Upper lobe of right lung (tissue), 1 donor: ENCODE results near the gene ADGRD1. TPM values are rescaled to one million over a fixed set of nuclear protein-coding genes. Genes with fewer than 3 reads are reported as not detected.

Experiments used
- ATAC-seq: fragments of 200-7000 bp; cut with Tn5 transposase; one replicate; pipeline ENCODE4 v1.9.1; 2020; ENCODE audit warnings: mild to moderate bottlenecking, moderate library complexity
- DNase-seq: peaks from one replicate; pipeline ENCODE4 v3.0.0-alpha.2; 2020
- H3K27ac ChIP-seq: fragments of 200-600 bp; one replicate; pipeline ENCODE4 v1.8.0; 2022
- H3K27me3 ChIP-seq: fragments of 200-600 bp; one replicate; pipeline ENCODE4 v1.8.0; 2022; ENCODE audit warnings: mild to moderate bottlenecking
- H3K36me3 ChIP-seq: fragments of 200-600 bp; one replicate; pipeline ENCODE4 v1.8.0; 2022
- H3K4me1 ChIP-seq: fragments of 200-600 bp; one replicate; pipeline ENCODE4 v1.8.0; 2022
- H3K4me3 ChIP-seq: fragments of 200-600 bp; one replicate; pipeline ENCODE4 v1.8.0; 2022; ENCODE audit warnings: mild to moderate bottlenecking
- H3K9me3 ChIP-seq: fragments of 200-600 bp; one replicate; pipeline ENCODE4 v1.8.0; 2022
- intact Hi-C: fragments of 100-400 bp; cut with DNase I; formaldehyde crosslinking; loops from one replicate; pipeline ENCODE4 v1.11.0; 2022
- total RNA-seq: library from RNA; stranded (reverse); fragmentation: NEBNext Ultra II Directional; extraction: Animal tissue kit (Norgen Biotek cat#: 25700); gene quantifications from one replicate; pipeline ENCODE4 v1.2.1, GENCODE V29; 2021
- TF ChIP-seq, protein P1 (sequence below): fragments of 200-600 bp; IDR thresholded peaks from one replicate; pipeline ENCODE4 v1.8.0; 2022; ENCODE audit warnings: antibody characterized with exemption
- donor health status: DM: no; HTN: yes; CAD: no; lungs with severe emphysema.

The ADGRD1 gene
- total RNA-seq, 1 donor from 2014 or later: 113 TPM

DNA sequence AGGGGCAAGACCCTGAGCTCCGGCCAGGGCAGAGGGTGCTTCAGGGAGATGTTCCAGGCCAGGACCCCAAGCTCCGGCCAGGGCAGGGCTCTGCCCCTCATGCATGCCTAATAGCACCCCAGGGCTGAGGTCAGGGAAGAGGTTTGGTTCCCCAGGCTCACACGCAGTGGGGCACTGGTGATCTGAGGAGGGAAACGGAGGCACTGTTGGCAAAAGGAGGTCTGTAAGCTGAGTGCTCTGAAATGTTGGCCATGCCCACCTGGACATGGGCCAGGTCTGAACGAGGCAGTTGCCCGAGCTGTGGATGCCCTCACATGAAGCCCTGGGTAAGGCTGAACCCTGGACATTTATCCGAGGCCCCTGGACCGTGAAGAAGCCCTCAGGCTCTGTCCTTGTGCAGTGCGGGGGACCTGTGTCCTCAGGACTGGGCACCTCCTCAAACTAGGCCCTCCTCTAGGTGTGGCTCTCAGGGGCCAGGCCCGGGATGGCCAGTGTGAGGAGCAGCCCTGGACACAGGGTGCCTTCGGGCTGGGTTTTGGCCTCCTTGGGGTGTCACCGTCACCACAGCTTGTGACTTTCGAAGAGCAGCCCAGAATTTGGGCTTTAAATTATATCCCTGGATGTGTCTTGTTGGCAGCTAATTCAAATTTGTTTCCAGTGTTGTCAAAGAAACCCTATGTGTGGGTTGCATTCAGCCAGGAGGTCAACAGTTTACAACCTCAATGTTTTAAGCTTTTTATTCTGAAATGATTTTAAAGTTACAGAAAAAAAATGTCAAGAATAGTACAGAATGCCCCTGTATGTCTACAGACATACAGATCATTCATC lies 66.8 kb downstream of the ADGRD1 start:
- Histone ChIP-seq H3K27ac (no peak overlapping the region), H3K36me3 (peaks cover 12% of the 10 kb centered on the region), H3K27me3 (no peaks in the 10 kb centered on the region), H3K4me3 (no peak overlapping the region), H3K4me1 (no peaks in the 10 kb centered on the region), H3K9me3 (no peaks in the 10 kb centered on the region)
- DNase-seq (no peak), ATAC-seq (no peak)
- TF ChIP-seq, protein P1, sequence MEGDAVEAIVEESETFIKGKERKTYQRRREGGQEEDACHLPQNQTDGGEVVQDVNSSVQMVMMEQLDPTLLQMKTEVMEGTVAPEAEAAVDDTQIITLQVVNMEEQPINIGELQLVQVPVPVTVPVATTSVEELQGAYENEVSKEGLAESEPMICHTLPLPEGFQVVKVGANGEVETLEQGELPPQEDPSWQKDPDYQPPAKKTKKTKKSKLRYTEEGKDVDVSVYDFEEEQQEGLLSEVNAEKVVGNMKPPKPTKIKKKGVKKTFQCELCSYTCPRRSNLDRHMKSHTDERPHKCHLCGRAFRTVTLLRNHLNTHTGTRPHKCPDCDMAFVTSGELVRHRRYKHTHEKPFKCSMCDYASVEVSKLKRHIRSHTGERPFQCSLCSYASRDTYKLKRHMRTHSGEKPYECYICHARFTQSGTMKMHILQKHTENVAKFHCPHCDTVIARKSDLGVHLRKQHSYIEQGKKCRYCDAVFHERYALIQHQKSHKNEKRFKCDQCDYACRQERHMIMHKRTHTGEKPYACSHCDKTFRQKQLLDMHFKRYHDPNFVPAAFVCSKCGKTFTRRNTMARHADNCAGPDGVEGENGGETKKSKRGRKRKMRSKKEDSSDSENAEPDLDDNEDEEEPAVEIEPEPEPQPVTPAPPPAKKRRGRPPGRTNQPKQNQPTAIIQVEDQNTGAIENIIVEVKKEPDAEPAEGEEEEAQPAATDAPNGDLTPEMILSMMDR: no peak
- intact Hi-C loops: no loop called here

DNA sequence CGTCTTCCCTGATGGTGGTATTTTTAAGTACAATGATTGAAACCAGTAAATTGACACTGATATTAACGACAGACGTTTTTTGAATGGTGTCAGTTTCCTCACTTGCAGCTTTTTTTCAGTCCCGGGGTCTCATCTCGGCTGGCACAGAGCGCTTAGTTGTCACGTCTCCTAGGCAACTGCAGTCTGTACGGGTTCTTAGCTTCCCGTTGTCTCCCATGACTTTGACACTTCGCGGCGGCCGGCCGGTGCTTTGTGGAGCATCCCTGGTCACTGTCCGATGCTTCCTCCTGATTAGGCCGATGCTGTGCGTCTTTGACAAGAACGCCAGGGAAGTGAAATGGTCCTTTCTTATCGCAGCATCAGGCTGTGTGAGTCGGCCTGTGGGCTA lies 67.4 kb downstream of the ADGRD1 start:
- Histone ChIP-seq H3K36me3 (peaks cover 12% of the 10 kb centered on the region), H3K4me1 (no peaks in the 10 kb centered on the region), H3K9me3 (no peaks in the 10 kb centered on the region), H3K27ac (no peak overlapping the region), H3K27me3 (no peaks in the 10 kb centered on the region), H3K4me3 (no peak overlapping the region)
- DNase-seq (no peak), ATAC-seq (no peak)
- intact Hi-C loops: no loop called here
- TF ChIP-seq, protein P1: no peak

DNA sequence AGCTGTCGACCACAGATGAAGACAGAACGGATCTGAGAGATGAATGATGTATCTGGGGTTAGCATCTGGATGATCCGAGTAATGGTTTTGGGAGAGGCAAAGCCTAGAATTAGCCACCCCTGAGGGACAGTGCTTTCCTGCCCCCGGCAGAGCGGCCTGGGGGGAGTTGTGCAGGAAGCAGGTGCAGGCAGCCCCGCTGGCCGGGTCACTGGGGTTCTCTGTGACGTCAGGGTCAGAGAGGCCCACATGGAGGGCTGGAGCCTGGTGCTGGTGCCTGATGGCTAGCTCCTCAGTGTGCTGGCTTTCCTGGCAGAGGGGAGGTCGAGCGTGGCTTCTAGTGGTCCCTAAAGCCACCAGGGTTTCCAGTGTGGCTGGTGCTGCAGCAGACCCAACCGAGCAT lies 70.3 kb downstream of the ADGRD1 start:
- Histone ChIP-seq H3K4me1 (no peaks in the 10 kb centered on the region), H3K9me3 (no peaks in the 10 kb centered on the region), H3K27me3 (no peaks in the 10 kb centered on the region), H3K27ac (no peak overlapping the region), H3K4me3 (no peak overlapping the region), H3K36me3 (peaks cover 12% of the 10 kb centered on the region)
- intact Hi-C loops: no loop called here
- ATAC-seq (no peak), DNase-seq (no peak)
- TF ChIP-seq, protein P1: no peak

DNA sequence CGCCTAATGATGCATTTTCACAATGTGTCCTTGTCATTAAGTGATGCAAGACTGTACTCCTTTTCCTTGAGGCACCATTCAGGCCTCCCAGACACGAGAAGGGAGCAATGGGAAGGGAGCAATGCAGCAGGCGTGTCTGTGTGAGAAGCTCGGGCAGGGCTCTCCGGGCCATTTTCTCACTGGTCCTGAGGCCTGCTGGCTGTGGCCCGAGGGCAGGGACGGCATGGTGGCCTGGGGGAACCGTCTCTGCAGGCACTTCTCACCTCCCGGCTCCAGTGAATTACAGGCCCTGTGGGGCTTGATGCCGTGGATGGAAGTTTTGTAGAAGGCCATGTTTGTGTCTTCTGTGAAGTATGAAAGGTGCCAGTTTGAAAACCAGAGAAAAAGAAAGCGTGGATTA lies 71.0 kb downstream of the ADGRD1 start:
- Histone ChIP-seq H3K4me3 (no peak overlapping the region), H3K27ac (peak overlapping the region; percentile 13), H3K36me3 (peaks cover 12% of the 10 kb centered on the region), H3K27me3 (no peaks in the 10 kb centered on the region), H3K9me3 (no peaks in the 10 kb centered on the region), H3K4me1 (no peaks in the 10 kb centered on the region)
- intact Hi-C loops: no loop called here
- TF ChIP-seq, protein P1: no peak
- ATAC-seq: no peak
- DNase-seq: no peak

DNA sequence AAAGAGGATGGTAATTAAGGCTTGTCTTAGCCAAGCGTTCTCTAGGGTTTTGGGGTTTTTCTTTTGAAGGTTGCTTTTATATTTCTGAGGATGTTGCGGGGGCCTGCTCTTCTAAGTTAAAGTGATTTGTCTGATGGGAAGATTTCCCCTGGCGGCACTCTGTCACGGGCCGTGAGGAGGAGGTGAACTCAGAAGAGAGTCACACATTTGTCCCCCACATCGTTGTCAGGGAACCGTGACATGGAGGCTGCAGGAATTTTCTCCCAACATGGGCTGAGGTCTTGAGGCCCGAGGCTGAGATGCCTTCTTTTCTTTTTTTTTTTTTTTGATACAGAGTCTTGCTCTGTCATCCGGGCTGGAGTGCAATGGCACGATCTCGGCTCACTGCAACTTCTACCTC lies 71.5 kb downstream of the ADGRD1 start:
- Histone ChIP-seq H3K4me1 (no peaks in the 10 kb centered on the region), H3K27ac (peak overlapping the region; percentile 13), H3K4me3 (no peak overlapping the region), H3K36me3 (peaks cover 12% of the 10 kb centered on the region), H3K9me3 (no peaks in the 10 kb centered on the region), H3K27me3 (no peaks in the 10 kb centered on the region)
- DNase-seq: no peak
- no peak for ATAC-seq
- intact Hi-C loops: no loop called here
- TF ChIP-seq, protein P1: no peak
